Measurements from ENCODE around the gene PLD4.
"Not testable (repeated sequence)": the region's sequence is repeated elsewhere in the genome, so short reads cannot be mapped to it uniquely, and the experiment has no call there.

The PLD4 gene

DNA sequence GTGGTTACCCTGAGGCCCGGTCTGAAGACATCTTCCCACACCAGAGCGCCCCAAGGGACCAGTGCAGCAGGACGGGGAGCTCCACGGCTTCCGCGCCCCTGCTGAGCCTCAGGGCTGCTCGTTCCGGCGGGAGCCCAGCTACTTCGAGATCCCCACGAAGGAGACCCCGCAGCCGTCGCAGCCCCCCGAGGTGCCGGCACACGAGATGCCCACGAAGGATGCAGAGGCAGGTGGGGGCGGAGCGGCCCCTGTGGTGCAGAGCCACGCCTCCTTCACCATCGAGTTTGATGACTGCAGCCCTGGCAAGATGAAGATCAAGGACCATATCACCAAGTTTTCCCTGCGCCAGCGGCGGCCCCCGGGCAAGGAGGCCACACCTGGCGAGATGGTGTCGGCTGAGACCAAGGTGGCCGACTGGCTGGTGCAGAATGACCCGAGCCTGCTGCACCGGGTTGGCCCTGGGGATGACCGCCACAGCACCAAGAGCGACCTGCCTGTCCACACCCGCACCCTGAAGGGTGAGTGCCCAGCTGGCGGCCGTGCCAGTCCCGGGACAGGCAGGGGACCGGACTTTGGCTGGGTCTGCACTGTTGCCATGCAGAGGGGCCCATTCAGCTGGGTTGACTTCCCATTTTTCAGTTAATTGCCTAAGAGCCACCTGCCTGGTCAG, 41.6 kb upstream of the PLD4 start:
- H3K4me1 ChIP-seq (ENCODE audit: insufficient read depth, low read length, poor library complexity, severe bottlenecking) = no peaks in the 10 kb centered on the region
- H3K36me3 ChIP-seq (ENCODE audit: insufficient read depth, low read length) = no peaks in the 10 kb centered on the region
- no peak overlapping the region for H2AFZ ChIP-seq (ENCODE audit: low read length)
- no peaks in the 10 kb centered on the region for H3K9me3 ChIP-seq (ENCODE audit: insufficient read depth, low read depth, low read length)
- no peak for TF ChIP-seq EZH2phosphoT487 (IDR thresholded peaks at IDR 0.05; ENCODE audit: borderline replicate concordance)
- H3K9ac ChIP-seq (ENCODE audit: low read depth, low read length, poor library complexity, severe bottlenecking) = no peak overlapping the region
- H3K9me2 ChIP-seq (replicated peaks; ENCODE audit: low read depth, low read length) = no peaks in the 10 kb centered on the region
- no peaks in the 10 kb centered on the region for H3K79me2 ChIP-seq (ENCODE audit: insufficient read depth, low read length)
- H3K4me3 ChIP-seq (ENCODE audit: low read length, poor library complexity, severe bottlenecking) = no peak overlapping the region
- no peak overlapping the region for H3K4me2 ChIP-seq (ENCODE audit: low read depth, low read length, poor library complexity, severe bottlenecking)
- H4K20me1 ChIP-seq (ENCODE audit: insufficient read depth, low read length, poor library complexity, severe bottlenecking) = no peaks in the 10 kb centered on the region
- H3K27me3 ChIP-seq (ENCODE audit: insufficient read depth, low read length, poor library complexity, severe bottlenecking) = no peaks in the 10 kb centered on the region
- no peaks in the 10 kb centered on the region for H3F3A ChIP-seq (ENCODE audit: low read depth)

DNA sequence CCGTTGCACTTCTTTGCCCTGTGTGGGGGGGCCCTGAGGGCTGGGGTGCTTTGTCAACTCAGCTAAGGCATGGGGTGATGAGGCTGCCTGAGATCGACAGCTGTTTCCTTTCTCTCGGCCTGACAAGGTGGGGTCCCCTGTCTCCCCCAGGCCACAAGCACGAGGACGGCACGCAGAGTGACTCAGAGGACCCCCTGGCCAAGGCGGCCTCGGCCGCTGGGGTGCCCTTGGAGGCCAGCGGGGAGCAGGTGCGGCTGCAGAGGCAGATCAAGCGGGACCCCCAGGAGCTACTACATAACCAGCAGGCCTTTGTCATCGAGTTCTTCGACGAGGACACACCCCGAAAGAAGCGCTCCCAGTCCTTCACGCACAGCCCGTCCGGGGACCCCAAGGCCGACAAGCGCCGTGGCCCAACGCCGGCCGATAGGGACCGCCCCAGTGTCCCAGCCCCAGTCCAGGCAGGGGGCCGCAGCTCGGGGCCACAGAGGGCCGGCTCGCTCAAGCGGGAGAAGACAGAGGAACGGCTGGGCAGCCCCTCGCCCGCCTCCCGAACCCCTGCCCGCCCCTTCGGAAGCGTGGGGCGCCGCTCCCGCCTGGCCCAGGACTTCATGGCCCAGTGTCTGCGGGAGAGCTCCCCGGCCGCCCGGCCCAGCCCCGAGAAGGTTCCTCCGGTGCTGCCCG, 40.9 kb upstream of the PLD4 start:
- Histone ChIP-seq H3K4me1 (ENCODE audit: insufficient read depth, low read length, poor library complexity, severe bottlenecking) (no peaks in the 10 kb centered on the region), H3K27me3 (ENCODE audit: insufficient read depth, low read length, poor library complexity, severe bottlenecking) (no peaks in the 10 kb centered on the region), H3K4me3 (ENCODE audit: low read length, poor library complexity, severe bottlenecking) (no peak overlapping the region), H3K36me3 (ENCODE audit: insufficient read depth, low read length) (no peaks in the 10 kb centered on the region), H4K20me1 (ENCODE audit: insufficient read depth, low read length, poor library complexity, severe bottlenecking) (no peaks in the 10 kb centered on the region), H3K9me3 (ENCODE audit: insufficient read depth, low read depth, low read length) (no peaks in the 10 kb centered on the region), H3F3A (ENCODE audit: low read depth) (no peaks in the 10 kb centered on the region), H3K9me2 (replicated peaks; ENCODE audit: low read depth, low read length) (no peaks in the 10 kb centered on the region), H3K4me2 (ENCODE audit: low read depth, low read length, poor library complexity, severe bottlenecking) (no peak overlapping the region), H3K79me2 (ENCODE audit: insufficient read depth, low read length) (no peaks in the 10 kb centered on the region), H2AFZ (ENCODE audit: low read length) (no peak overlapping the region), H3K9ac (ENCODE audit: low read depth, low read length, poor library complexity, severe bottlenecking) (no peak overlapping the region)
- no peak for TF ChIP-seq EZH2phosphoT487 (IDR thresholded peaks at IDR 0.05; ENCODE audit: borderline replicate concordance)
- TF ChIP-seq, protein P1, sequence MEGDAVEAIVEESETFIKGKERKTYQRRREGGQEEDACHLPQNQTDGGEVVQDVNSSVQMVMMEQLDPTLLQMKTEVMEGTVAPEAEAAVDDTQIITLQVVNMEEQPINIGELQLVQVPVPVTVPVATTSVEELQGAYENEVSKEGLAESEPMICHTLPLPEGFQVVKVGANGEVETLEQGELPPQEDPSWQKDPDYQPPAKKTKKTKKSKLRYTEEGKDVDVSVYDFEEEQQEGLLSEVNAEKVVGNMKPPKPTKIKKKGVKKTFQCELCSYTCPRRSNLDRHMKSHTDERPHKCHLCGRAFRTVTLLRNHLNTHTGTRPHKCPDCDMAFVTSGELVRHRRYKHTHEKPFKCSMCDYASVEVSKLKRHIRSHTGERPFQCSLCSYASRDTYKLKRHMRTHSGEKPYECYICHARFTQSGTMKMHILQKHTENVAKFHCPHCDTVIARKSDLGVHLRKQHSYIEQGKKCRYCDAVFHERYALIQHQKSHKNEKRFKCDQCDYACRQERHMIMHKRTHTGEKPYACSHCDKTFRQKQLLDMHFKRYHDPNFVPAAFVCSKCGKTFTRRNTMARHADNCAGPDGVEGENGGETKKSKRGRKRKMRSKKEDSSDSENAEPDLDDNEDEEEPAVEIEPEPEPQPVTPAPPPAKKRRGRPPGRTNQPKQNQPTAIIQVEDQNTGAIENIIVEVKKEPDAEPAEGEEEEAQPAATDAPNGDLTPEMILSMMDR (conservative IDR thresholded peaks at IDR 0.05; ENCODE audit: low read length) = no peak

DNA sequence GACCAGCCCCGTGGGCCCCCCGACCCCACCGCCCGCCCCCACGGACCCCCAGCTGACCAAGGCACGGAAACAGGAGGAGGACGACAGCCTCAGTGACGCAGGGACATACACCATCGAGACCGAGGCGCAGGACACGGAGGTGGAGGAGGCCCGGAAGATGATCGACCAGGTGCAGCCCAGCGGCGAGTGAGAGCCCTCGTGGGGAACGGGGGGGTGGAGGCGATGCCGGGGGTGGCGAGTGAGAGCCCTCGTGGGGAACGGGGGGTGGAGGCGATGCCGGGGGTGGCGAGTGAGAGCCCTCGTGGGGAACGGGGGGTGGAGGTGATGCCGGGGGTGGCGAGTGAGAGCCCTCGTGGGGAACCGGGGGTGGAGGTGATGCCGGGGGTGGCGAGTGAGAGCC, 40.3 kb upstream of the PLD4 start:
- not testable (repeated sequence) for H4K20me1 ChIP-seq (ENCODE audit: insufficient read depth, low read length, poor library complexity, severe bottlenecking); H3F3A ChIP-seq (ENCODE audit: low read depth); H3K4me3 ChIP-seq (ENCODE audit: low read length, poor library complexity, severe bottlenecking); H3K36me3 ChIP-seq (ENCODE audit: insufficient read depth, low read length); H3K4me1 ChIP-seq (ENCODE audit: insufficient read depth, low read length, poor library complexity, severe bottlenecking); H3K79me2 ChIP-seq (ENCODE audit: insufficient read depth, low read length); H3K27me3 ChIP-seq (ENCODE audit: insufficient read depth, low read length, poor library complexity, severe bottlenecking); H3K9me2 ChIP-seq (replicated peaks; ENCODE audit: low read depth, low read length); H3K9me3 ChIP-seq (ENCODE audit: insufficient read depth, low read depth, low read length); H3K4me2 ChIP-seq (ENCODE audit: low read depth, low read length, poor library complexity, severe bottlenecking); H3K9ac ChIP-seq (ENCODE audit: low read depth, low read length, poor library complexity, severe bottlenecking); H2AFZ ChIP-seq (ENCODE audit: low read length)

DNA sequence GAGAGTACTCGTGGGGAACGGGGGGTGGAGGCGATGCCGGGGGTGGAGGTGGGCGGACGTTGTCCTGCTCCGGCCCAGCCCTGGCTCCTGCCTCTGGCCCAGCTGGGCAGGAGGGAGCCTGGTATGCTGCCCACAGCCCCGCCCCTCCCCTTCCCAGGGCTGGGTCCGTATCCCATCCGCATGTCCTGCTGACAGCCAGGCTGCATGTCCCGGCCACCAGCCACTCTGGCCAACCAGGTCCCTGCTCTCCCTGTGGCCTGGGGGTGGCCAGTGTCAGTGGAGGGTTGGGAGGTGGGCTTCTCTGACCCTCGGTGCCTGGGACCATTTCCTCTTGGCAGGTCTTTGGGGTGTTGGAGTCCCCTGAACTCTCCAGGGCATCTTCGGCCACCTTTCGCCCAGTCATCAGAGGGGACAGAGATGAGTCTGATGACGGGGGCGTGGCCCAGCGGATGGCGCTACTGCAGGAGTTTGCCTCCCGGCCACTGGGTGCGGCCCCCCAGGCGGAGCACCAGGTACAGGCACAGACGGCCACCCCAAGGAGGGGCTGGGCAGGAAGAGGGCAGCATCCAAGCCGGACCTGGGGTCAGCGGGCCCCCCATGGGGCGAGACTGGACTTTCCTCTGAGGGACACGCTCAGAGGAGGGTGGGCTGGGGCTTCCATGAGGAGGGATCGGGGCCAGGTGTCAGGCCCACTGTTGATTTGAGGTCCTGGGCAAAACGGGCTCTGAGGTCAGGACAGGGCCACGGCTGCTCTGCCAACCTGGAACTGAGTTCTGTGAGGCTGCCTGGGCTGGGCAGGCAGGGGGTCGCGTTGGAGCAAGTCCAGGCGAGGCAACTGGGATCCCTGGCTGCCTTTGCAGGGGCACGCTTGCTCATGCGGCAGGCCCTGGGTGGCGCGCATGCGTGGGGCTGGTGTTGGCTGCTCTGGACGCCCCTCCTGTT, 39.4 kb upstream of the PLD4 start:
- no peak overlapping the region for H3K4me2 ChIP-seq (ENCODE audit: low read depth, low read length, poor library complexity, severe bottlenecking)
- H3F3A ChIP-seq (ENCODE audit: low read depth) = no peaks in the 10 kb centered on the region

More for the DNA sequence above, 39.4 kb upstream of the PLD4 start:
- Histone ChIP-seq H3K36me3 (ENCODE audit: insufficient read depth, low read length) (no peaks in the 10 kb centered on the region), H3K9me3 (ENCODE audit: insufficient read depth, low read depth, low read length) (no peaks in the 10 kb centered on the region), H3K4me1 (ENCODE audit: insufficient read depth, low read length, poor library complexity, severe bottlenecking) (no peaks in the 10 kb centered on the region), H3K4me3 (ENCODE audit: low read length, poor library complexity, severe bottlenecking) (no peak overlapping the region), H4K20me1 (ENCODE audit: insufficient read depth, low read length, poor library complexity, severe bottlenecking) (no peaks in the 10 kb centered on the region), H3K9ac (ENCODE audit: low read depth, low read length, poor library complexity, severe bottlenecking) (no peak overlapping the region), H3K9me2 (replicated peaks; ENCODE audit: low read depth, low read length) (no peaks in the 10 kb centered on the region), H2AFZ (ENCODE audit: low read length) (no peak overlapping the region), H3K79me2 (ENCODE audit: insufficient read depth, low read length) (no peaks in the 10 kb centered on the region), H3K27me3 (ENCODE audit: insufficient read depth, low read length, poor library complexity, severe bottlenecking) (no peaks in the 10 kb centered on the region)
- TF ChIP-seq, protein P1 (conservative IDR thresholded peaks at IDR 0.05; ENCODE audit: low read length) = no peak
- no peak for TF ChIP-seq EZH2phosphoT487 (IDR thresholded peaks at IDR 0.05; ENCODE audit: borderline replicate concordance)

All from Loucy (cell line).